Upper lobe of left lung (tissue), 4 donors: ENCODE data around the gene GSPT1.
"Not testable (repeated sequence)": the region's sequence is repeated elsewhere in the genome, so short reads cannot be mapped to it uniquely, and the experiment has no call there.

ENCODE experiments used
- CTCF ChIP-seq, 6 experiments: fragments of 450-650 bp in 4 of 6; fragments of 200-600 bp in 2 of 6; sonication (generic) in 2 of 6; IDR thresholded peaks; one replicate each; pipeline ENCODE4 v1.5.1; 2016 to 2019; ENCODE audit warnings: antibody characterized with exemption in 6 of 6
- EP300 ChIP-seq, 4 donors: sonication (generic); formaldehyde crosslinking; IDR thresholded peaks; one replicate each; pipeline ENCODE4 v1.5.1; 2017; ENCODE audit warnings: antibody characterized with exemption in 4 of 4, control low read depth in 2 of 4
- POLR2A ChIP-seq, 4 donors: fragments of 450-650 bp; IDR thresholded peaks; one replicate each; pipeline ENCODE4 v1.5.1; 2016 to 2017; ENCODE audit warnings: antibody characterized with exemption in 4 of 4, mild to moderate bottlenecking in 2 of 4
- POLR2AphosphoS5 ChIP-seq, 2 donors: sonication (generic); formaldehyde crosslinking; IDR thresholded peaks; one replicate each; pipeline ENCODE4 v1.5.1; 2017; ENCODE audit warnings: antibody characterized with exemption in 2 of 2

GRCh38 chr16:11962457-11962856 lies 46.7 kb upstream of the GSPT1 start:
- not testable (repeated sequence) for TF ChIP-seq EP300, CTCF, POLR2AphosphoS5, POLR2A (IDR thresholded peaks at IDR 0.05)
